GM12878 (cell line): ENCODE results near the gene DCLK2. TPM values are rescaled to one million over a fixed set of nuclear protein-coding genes. Genes with fewer than 3 reads are reported as not detected.

ENCODE experiments used
- ATAC-seq: fragments of 200-7000 bp; cut with Tn5 transposase; 3 replicates; pipeline ENCODE4 v1.9.1; 2020; ENCODE audit warnings: mild to moderate bottlenecking, moderate library complexity
- BruUV-seq: library from RNA; stranded (reverse); fragments of 400-500 nt; replicated peaks from 2 replicates; lab custom pipeline; 2021; lab: Mats Ljungman, UMichigan
- CTCF ChIA-PET: fragments of 300-600 bp; sonication (Branson Sonifier 250); formaldehyde crosslinking; extraction: SDS; loops from one replicate; lab custom pipeline; 2021; ENCODE audit warnings: inconsistent platforms; lab: Yijun Ruan, JAX
- POLR2A ChIA-PET: fragments of 350-600 bp; formaldehyde crosslinking; extraction: SDS; loops from one replicate; lab custom pipeline; 2021; ENCODE audit warnings: inconsistent platforms; lab: Charles Lee
- RAD21 ChIA-PET: fragments of 300-600 bp; sonication (Branson Sonifier 250); formaldehyde crosslinking; loops from one replicate; lab custom pipeline; 2023; ENCODE audit warnings: antibody characterized with exemption; ENCODE audit not compliant: unreplicated experiment; lab: Charles Lee
- SMC1A ChIA-PET: fragments of 300-600 bp; sonication (Branson Sonifier 250); formaldehyde crosslinking; loops from one replicate; lab custom pipeline; 2023; ENCODE audit not compliant: unreplicated experiment, uncharacterized antibody; lab: Charles Lee
- DNase-seq: peaks from one replicate; pipeline ENCODE4 v3.0.0-alpha.2; 2011; ENCODE audit warnings: low read depth, low spot score
- FAIRE-seq: peaks from 3 replicates; lab custom pipeline; 2011; peaks lifted over from hg19 to GRCh38; lab: Jason Lieb, UNC
- H2AFZ ChIP-seq: 2 replicates; pipeline ENCODE4 v1.6.0; 2011; ENCODE audit warnings: low read depth, low read length, control low read depth; ENCODE audit not compliant: control insufficient read depth
- H3K27ac ChIP-seq: 2 replicates; pipeline ENCODE4 v1.5.1; 2011; ENCODE audit warnings: control low read depth; ENCODE audit not compliant: control insufficient read depth, insufficient read depth
- H3K27me3 ChIP-seq, 2 experiments: replicated peaks in 1 of 2; 2 replicates each; pipeline versions ENCODE4 v1.6.0 to v1.6.1; 2011; ENCODE audit warnings: low read length in 1 of 2; ENCODE audit not compliant: control insufficient read depth in 2 of 2, insufficient read depth in 2 of 2
- H3K36me3 ChIP-seq, 2 experiments: 2 replicates each; pipeline ENCODE4 v1.5.1; 2011; ENCODE audit warnings: low read length in 1 of 2; ENCODE audit not compliant: control insufficient read depth in 2 of 2, insufficient read depth in 2 of 2
- H3K4me1 ChIP-seq: 2 replicates; pipeline ENCODE4 v1.6.1; 2011; ENCODE audit warnings: mild to moderate bottlenecking, low read length, moderate library complexity, mixed read lengths; ENCODE audit not compliant: control insufficient read depth, insufficient read depth
- H3K4me2 ChIP-seq: 2 replicates; pipeline ENCODE4 v1.6.0; 2011; ENCODE audit warnings: control low read depth; ENCODE audit not compliant: control insufficient read depth, insufficient read depth
- H3K4me3 ChIP-seq: fragments of 200-600 bp; sonication (generic); 2 replicates; pipeline ENCODE4 v1.5.1; 2016
- H3K79me2 ChIP-seq: 2 replicates; pipeline ENCODE4 v1.6.0; 2011; ENCODE audit warnings: low read length; ENCODE audit not compliant: control insufficient read depth, insufficient read depth
- H3K9ac ChIP-seq: 2 replicates; pipeline ENCODE4 v1.8.0; 2011; ENCODE audit warnings: low read length, control low read depth, mixed read lengths; ENCODE audit not compliant: control insufficient read depth, insufficient read depth
- H3K9me3 ChIP-seq: replicated peaks from 3 replicates; pipeline ENCODE4 v1.5.1; 2011; ENCODE audit warnings: mild to moderate bottlenecking, low read length; ENCODE audit not compliant: control insufficient read depth, insufficient read depth
- H4K20me1 ChIP-seq: 2 replicates; pipeline ENCODE4 v1.6.0; 2011; ENCODE audit not compliant: control insufficient read depth, insufficient read depth
- CREB1 ChIP-seq: IDR thresholded peaks from 2 replicates; pipeline ENCODE4 v1.6.1; 2012; ENCODE audit warnings: low read depth, mild to moderate bottlenecking, inconsistent platforms
- EED ChIP-seq: sonication (generic); IDR thresholded peaks from 2 replicates; pipeline ENCODE4 v1.6.1; 2016; ENCODE audit warnings: antibody characterized with exemption, low read depth
- EGR1 ChIP-seq, 2 experiments: IDR thresholded peaks; 1 replicate in 1 of 2; 2 replicates in 1 of 2; pipeline ENCODE4 v1.6.1; 2011 to 2012; ENCODE audit warnings: low read depth in 2 of 2, low read length in 2 of 2, borderline replicate concordance in 1 of 2, mild to moderate bottlenecking in 1 of 2, moderate library complexity in 1 of 2
- FOXM1 ChIP-seq: IDR thresholded peaks from 2 replicates; pipeline ENCODE4 v1.6.1; 2012; ENCODE audit warnings: low read depth, mild to moderate bottlenecking, inconsistent platforms, low read length, moderate library complexity
- HDAC6 ChIP-seq: fragments of 200-600 bp; sonication (generic); IDR thresholded peaks from one replicate; pipeline ENCODE4 v1.8.0; 2017; ENCODE audit warnings: antibody characterized with exemption; ENCODE audit not compliant: unreplicated experiment
- IRF4 ChIP-seq: IDR thresholded peaks from 2 replicates; pipeline ENCODE4 v1.6.1; 2011; ENCODE audit warnings: low read depth, low read length
- KAT2A ChIP-seq: conservative IDR thresholded peaks from 2 replicates; pipeline ENCODE4 v1.6.1; 2011; ENCODE audit warnings: low read depth, low read length; ENCODE audit not compliant: control insufficient read depth
- MTA3 ChIP-seq: IDR thresholded peaks from 2 replicates; pipeline ENCODE4 v1.6.1; 2012; ENCODE audit warnings: low read length, inconsistent platforms, borderline replicate concordance
- NRF1 ChIP-seq: conservative IDR thresholded peaks from 2 replicates; pipeline ENCODE4 v1.6.1; 2011; ENCODE audit warnings: mild to moderate bottlenecking, low read depth, low read length, improper control_type of control experiment
- POLR2AphosphoS2 ChIP-seq: IDR thresholded peaks from 2 replicates; pipeline ENCODE4 v1.6.1; 2011; ENCODE audit warnings: low read depth, mild to moderate bottlenecking, low read length, improper control_type of control experiment, moderate library complexity
- SMARCA5 ChIP-seq: fragments of 450-650 bp; IDR thresholded peaks from 2 replicates; pipeline ENCODE4 v1.6.1; 2017; ENCODE audit warnings: mild to moderate bottlenecking
- TBL1XR1 ChIP-seq: IDR thresholded peaks from 2 replicates; pipeline ENCODE4 v1.6.1; 2012; ENCODE audit warnings: low read depth, low read length, improper control_type of control experiment
- WGBS: methylation state at CpG from one replicate; pipeline ENCODE4 v1.1.6; 2016; ENCODE audit warnings: low lambda C conversion rate; ENCODE audit not compliant: insufficient replicate concordance, insufficient coverage; ENCODE audit errors: missing lambda C conversion rate; 5-methylcytosine and 5-hydroxymethylcytosine counted together
- in situ Hi-C: fragments of 300-500 bp; cut with MboI; formaldehyde crosslinking; loops from 9 replicates; pipeline ENCODE4 v1.14.3; 2018; ENCODE audit warnings: mixed read lengths
- intact Hi-C: fragments of 100-400 bp; cut with micrococcal nuclease; formaldehyde crosslinking; loops from one replicate; pipeline ENCODE4 v1.14.2; 2022; ENCODE audit not compliant: unreplicated experiment
- polyA plus RNA-seq, 11 experiments: library from polyadenylated mRNA; depleted of rRNA in 4 of 11; unstranded in 6 of 11; stranded (reverse) in 5 of 11; fragments of >200 nt; fragmentation: Nextera tagmentation in 4 of 11; fragmentation: Illumina TruSeq in 1 of 11; extraction: Ambion mirVana in 4 of 11; extraction: Trizol in 1 of 11; gene quantifications; 1 replicate in 1 of 11; 2 replicates in 10 of 11; pipeline versions ENCODE4 v1.2.1 to v1.2.3, GENCODE V29; 2011 to 2016; ENCODE audit warnings: inconsistent platforms in 2 of 11, missing spikeins in 2 of 11, low read depth in 1 of 11
- total RNA-seq, 4 experiments: library from RNA; depleted of rRNA in 3 of 4; stranded (reverse); fragments of >200 nt in 3 of 4; fragmentation: Illumina TruSeq in 1 of 4; extraction: Trizol in 1 of 4; gene quantifications; 2 replicates each; pipeline versions ENCODE4 v1.2.1 to v1.2.3, GENCODE V29; 2013 to 2021
- TF ChIP-seq, protein P1 (sequence below): IDR thresholded peaks from 2 replicates; pipeline ENCODE4 v1.6.1; 2011; ENCODE audit warnings: low read depth, low read length, improper control_type of control experiment, borderline replicate concordance
- TF ChIP-seq, protein P2 (sequence below): fragments of 450-650 bp; IDR thresholded peaks from 2 replicates; pipeline ENCODE4 v1.6.1; 2014; ENCODE audit warnings: mild to moderate bottlenecking
- TF ChIP-seq, protein P3 (sequence below): fragments of 150-350 bp; IDR thresholded peaks from 2 replicates; pipeline ENCODE4 v1.6.1; 2014; ENCODE audit warnings: mild to moderate bottlenecking, low read depth, low read length
- TF ChIP-seq, protein P4 (sequence below): fragments of 450-650 bp; IDR thresholded peaks from 2 replicates; pipeline ENCODE4 v1.6.1; 2017; ENCODE audit warnings: antibody characterized with exemption, mild to moderate bottlenecking, moderate library complexity
- TF ChIP-seq, protein P5 (sequence below): IDR thresholded peaks from 2 replicates; pipeline ENCODE4 v1.6.1; 2011; ENCODE audit warnings: mild to moderate bottlenecking, low read depth, low read length, moderate library complexity; ENCODE audit not compliant: insufficient replicate concordance

The DCLK2 gene
- total and polyA plus RNA-seq, 10 of the 15 experiments (the other 5 are each of a cell fraction or from before 2014, with no cell fraction given): not detected

DNA sequence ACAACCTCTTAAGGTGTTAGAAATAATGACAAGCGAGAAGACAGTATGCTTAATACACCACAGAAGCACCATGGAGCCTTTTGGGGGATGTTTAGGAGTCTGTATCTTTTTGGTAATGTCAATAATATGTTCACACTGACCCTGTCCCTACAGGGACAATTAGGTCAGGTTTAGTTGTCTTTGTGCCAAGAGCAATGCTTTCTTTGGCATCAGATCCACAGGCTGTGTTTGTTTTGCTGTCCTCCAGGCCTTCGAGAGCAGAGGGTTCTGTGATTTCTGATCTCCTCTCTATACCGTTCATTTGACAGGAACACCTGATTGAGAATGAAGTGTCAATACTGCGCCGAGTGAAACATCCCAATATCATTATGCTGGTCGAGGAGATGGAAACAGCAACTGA is 153.8 kb downstream of the DCLK2 start (continued):
- TF ChIP-seq, protein P1, sequence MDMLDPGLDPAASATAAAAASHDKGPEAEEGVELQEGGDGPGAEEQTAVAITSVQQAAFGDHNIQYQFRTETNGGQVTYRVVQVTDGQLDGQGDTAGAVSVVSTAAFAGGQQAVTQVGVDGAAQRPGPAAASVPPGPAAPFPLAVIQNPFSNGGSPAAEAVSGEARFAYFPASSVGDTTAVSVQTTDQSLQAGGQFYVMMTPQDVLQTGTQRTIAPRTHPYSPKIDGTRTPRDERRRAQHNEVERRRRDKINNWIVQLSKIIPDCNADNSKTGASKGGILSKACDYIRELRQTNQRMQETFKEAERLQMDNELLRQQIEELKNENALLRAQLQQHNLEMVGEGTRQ: no peak
- TF ChIP-seq, protein P2, sequence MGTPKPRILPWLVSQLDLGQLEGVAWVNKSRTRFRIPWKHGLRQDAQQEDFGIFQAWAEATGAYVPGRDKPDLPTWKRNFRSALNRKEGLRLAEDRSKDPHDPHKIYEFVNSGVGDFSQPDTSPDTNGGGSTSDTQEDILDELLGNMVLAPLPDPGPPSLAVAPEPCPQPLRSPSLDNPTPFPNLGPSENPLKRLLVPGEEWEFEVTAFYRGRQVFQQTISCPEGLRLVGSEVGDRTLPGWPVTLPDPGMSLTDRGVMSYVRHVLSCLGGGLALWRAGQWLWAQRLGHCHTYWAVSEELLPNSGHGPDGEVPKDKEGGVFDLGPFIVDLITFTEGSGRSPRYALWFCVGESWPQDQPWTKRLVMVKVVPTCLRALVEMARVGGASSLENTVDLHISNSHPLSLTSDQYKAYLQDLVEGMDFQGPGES: no peak
- TF ChIP-seq CREB1 (no peak), FOXM1 (no peak), NRF1 (no peak), POLR2AphosphoS2 (no peak), EGR1 (IDR thresholded peaks at IDR 0.05; ENCODE audit: borderline replicate concordance in 1 of 2, low read depth in 2 of 2, low read length in 2 of 2) (no peak), SMARCA5 (no peak), TBL1XR1 (no peak), HDAC6 (no peak), EED (no peak)

DNA sequence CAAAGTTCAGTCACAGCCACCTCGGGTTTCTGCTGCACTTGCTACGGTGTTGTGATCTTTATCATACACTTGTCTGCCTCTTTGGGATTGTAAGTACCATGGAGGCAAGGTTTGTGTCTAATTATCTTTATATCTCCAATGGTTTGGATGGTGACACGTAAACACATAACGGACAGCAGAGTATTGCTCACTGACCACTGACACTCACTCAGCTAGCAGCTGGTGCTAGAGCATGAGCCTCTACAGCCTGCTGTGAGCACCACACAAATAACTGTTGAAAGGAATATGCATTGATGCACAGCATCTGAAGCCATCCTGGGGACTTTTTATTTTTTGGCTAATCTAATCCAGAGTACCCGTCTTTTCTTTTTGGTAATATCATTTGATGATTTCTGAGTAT is 156.0 kb downstream of the DCLK2 start:
- no peak for FAIRE-seq
- Histone ChIP-seq H3K4me1 (no peaks in the 10 kb centered on the region), H3K9ac (no peak overlapping the region), H3K79me2 (no peaks in the 10 kb centered on the region), H3K4me3 (no peak overlapping the region), H3K27ac (no peak overlapping the region), H3K4me2 (no peak overlapping the region), H2AFZ (no peak overlapping the region), H4K20me1 (no peaks in the 10 kb centered on the region), H3K36me3 (no peaks in the 10 kb centered on the region), H3K27me3 (no peaks in the 10 kb centered on the region; a peak in 2 of 4 replicates), H3K9me3 (no peaks in the 10 kb centered on the region)
- RAD21 ChIA-PET: no interaction called here
- WGBS: 23% methylated on average over 5 of the region's 5 CpGs
- no TSS peak for BruUV-seq
- SMC1A ChIA-PET: interaction anchor here (1.0 to 1.1 kb wide), 2 partner anchors 9 to 70 kb away, joined by 3 read pairs; no protein-coding TSS in a partner anchor
- no peak for ATAC-seq
- CTCF ChIA-PET: interaction anchor here (1.3 kb wide), 1 partner anchor 8 kb away, joined by 4 read pairs; no protein-coding TSS in a partner anchor
- no peak for DNase-seq
- POLR2A ChIA-PET: no interaction called here
- intact Hi-C loops (no loop called here), in situ Hi-C loops (no loop called here)
- TF ChIP-seq MTA3 (no peak), IRF4 (no peak), KAT2A (no peak)
- TF ChIP-seq, protein P3, sequence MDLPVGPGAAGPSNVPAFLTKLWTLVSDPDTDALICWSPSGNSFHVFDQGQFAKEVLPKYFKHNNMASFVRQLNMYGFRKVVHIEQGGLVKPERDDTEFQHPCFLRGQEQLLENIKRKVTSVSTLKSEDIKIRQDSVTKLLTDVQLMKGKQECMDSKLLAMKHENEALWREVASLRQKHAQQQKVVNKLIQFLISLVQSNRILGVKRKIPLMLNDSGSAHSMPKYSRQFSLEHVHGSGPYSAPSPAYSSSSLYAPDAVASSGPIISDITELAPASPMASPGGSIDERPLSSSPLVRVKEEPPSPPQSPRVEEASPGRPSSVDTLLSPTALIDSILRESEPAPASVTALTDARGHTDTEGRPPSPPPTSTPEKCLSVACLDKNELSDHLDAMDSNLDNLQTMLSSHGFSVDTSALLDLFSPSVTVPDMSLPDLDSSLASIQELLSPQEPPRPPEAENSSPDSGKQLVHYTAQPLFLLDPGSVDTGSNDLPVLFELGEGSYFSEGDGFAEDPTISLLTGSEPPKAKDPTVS: no peak
- TF ChIP-seq, protein P4, sequence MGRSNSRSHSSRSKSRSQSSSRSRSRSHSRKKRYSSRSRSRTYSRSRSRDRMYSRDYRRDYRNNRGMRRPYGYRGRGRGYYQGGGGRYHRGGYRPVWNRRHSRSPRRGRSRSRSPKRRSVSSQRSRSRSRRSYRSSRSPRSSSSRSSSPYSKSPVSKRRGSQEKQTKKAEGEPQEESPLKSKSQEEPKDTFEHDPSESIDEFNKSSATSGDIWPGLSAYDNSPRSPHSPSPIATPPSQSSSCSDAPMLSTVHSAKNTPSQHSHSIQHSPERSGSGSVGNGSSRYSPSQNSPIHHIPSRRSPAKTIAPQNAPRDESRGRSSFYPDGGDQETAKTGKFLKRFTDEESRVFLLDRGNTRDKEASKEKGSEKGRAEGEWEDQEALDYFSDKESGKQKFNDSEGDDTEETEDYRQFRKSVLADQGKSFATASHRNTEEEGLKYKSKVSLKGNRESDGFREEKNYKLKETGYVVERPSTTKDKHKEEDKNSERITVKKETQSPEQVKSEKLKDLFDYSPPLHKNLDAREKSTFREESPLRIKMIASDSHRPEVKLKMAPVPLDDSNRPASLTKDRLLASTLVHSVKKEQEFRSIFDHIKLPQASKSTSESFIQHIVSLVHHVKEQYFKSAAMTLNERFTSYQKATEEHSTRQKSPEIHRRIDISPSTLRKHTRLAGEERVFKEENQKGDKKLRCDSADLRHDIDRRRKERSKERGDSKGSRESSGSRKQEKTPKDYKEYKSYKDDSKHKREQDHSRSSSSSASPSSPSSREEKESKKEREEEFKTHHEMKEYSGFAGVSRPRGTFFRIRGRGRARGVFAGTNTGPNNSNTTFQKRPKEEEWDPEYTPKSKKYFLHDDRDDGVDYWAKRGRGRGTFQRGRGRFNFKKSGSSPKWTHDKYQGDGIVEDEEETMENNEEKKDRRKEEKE: no peak
- TF ChIP-seq, protein P5, sequence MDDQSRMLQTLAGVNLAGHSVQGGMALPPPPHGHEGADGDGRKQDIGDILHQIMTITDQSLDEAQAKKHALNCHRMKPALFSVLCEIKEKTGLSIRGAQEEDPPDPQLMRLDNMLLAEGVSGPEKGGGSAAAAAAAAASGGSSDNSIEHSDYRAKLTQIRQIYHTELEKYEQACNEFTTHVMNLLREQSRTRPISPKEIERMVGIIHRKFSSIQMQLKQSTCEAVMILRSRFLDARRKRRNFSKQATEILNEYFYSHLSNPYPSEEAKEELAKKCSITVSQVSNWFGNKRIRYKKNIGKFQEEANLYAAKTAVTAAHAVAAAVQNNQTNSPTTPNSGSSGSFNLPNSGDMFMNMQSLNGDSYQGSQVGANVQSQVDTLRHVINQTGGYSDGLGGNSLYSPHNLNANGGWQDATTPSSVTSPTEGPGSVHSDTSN: no peak
